Fibroblast of the aortic adventitia (primary cell): ENCODE data around the gene MRPL40. TPM values are rescaled to one million over a fixed set of nuclear protein-coding genes. Genes with fewer than 3 reads are reported as not detected.

Experiments
- DNase-seq: peaks from one replicate; pipeline ENCODE4 v3.0.0-alpha.2; 2010; ENCODE audit warnings: low read depth
- H3K4me3 ChIP-seq: 2 replicates; pipeline ENCODE4 v1.5.1; 2011; ENCODE audit warnings: low read depth, mild to moderate bottlenecking, control low read depth, low read length, moderate library complexity
- total RNA-seq: library from RNA; depleted of rRNA; stranded (reverse); fragments of >200 nt; gene quantifications from 2 replicates; pipeline ENCODE4 v1.2.3, GENCODE V29; 2012; ENCODE audit warnings: low replicate concordance
- TF ChIP-seq, protein P1 (sequence below): IDR thresholded peaks from 2 replicates; pipeline ENCODE4 v1.5.1; 2011; ENCODE audit warnings: mild to moderate bottlenecking, low read length, control low read depth, inconsistent platforms; ENCODE audit not compliant: insufficient read depth

MRPL40 gene
- total RNA-seq, 1 donor = 41.8 TPM

- DNase-seq = no peak
These were observed 26.7 kb upstream of the MRPL40 start for GRCh38 chr22:19405652-19406051.

DNA sequence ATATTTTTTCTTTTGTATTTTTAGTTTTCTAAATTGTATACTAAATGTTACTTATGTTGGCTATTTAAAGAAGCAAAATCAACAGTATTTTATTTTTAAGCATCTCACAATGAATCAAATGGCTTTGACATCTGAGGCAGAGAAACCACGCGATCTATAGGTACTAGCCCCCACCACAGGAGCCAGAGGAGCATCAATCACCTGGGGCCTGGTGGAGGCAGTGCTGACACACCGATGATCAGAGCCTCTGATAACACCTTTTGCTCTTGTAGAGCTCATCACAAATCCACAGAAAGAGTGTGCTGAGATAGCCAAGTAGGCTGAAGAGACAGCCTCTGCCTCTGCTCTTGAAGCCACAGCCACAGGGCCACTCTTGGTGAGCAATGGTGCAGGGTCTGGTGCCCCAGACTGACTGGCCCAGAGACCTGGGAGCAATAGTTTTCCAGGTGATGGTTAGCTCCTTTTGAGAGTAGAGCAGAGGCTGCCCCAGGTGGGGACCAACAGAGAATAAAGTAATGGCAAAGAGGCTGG is 26.0 kb upstream of the MRPL40 start:
- no peak for DNase-seq
- TF ChIP-seq, protein P1, sequence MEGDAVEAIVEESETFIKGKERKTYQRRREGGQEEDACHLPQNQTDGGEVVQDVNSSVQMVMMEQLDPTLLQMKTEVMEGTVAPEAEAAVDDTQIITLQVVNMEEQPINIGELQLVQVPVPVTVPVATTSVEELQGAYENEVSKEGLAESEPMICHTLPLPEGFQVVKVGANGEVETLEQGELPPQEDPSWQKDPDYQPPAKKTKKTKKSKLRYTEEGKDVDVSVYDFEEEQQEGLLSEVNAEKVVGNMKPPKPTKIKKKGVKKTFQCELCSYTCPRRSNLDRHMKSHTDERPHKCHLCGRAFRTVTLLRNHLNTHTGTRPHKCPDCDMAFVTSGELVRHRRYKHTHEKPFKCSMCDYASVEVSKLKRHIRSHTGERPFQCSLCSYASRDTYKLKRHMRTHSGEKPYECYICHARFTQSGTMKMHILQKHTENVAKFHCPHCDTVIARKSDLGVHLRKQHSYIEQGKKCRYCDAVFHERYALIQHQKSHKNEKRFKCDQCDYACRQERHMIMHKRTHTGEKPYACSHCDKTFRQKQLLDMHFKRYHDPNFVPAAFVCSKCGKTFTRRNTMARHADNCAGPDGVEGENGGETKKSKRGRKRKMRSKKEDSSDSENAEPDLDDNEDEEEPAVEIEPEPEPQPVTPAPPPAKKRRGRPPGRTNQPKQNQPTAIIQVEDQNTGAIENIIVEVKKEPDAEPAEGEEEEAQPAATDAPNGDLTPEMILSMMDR = no peak
- no peak overlapping the region for H3K4me3 ChIP-seq

More at GRCh38 chr22:19405652-19406051, 26.7 kb upstream of the MRPL40 start:
- TF ChIP-seq, protein P1 = no peak
- no peak overlapping the region for H3K4me3 ChIP-seq

DNA sequence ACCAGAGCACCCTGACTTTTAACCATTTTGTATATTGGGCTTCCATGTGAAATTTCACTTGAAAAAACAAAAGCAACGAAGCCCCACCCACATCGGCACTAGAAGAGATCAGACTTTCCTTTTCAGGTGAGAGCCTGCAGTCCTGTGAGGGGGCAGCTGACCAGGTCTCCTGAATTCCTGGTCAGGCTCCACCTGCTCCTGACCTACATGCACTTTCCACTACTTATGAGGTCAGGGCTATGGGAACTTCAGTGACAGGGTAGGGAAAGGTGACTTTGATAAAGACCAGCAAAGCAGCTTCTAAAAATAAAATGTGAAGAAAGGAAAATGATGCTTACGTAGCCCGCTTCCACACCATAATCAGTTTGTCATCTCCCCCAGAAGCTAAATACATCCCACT is 25.5 kb upstream of the MRPL40 start:
- TF ChIP-seq, protein P1 = no peak
- no peak for DNase-seq
- no peak overlapping the region for H3K4me3 ChIP-seq

DNA sequence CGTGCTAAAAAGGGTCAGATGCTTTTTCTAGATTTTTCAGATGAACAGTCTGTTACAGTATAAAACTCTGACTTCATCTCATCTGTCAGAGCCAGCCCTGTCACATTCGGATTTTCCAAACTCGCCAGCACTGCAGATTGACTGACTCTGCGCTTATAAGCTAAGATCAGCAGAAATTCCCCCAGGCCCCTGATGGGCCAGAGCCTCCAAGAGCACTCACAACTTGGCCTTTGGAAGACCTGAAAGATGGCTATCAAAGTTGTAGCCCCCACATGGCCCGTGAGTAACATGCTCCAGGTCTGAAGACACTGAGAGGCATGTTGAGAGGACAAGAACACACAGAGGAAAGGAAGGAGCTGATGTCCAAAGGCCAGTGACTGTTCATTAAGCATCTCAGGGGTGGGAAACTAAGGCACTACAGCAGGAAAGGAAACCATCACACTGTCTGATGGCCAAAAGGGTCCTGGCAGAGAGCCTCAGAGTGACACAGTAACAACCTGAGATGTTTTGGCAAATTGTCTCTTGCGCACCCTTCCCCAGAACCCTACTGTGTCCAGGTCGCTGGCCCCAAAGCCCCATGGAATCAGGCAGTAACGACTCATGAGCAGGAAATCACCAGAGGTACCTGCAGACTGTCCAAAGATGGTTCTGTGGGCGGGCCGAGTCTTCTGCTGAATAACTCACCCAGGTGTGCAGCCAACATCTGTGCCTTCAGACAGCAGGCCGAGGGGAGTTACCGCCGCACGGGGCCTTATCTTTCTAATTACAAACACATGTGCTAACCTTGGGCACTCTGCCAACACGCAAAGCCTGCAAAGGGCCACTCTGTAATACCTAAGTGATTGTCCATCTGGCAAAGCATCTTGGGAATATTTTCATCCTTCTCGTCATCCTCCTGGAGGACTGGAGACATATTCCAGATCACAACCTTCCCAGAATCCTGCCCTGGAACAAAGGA is 24.4 kb upstream of the MRPL40 start:
- H3K4me3 ChIP-seq = no peak overlapping the region
- TF ChIP-seq, protein P1 = no peak
- peak; percentile 76 for DNase-seq

- TF ChIP-seq, protein P1 = no peak
- no peak for DNase-seq
- H3K4me3 ChIP-seq = no peak overlapping the region
These were observed 21.2 kb upstream of the MRPL40 start for GRCh38 chr22:19410941-19411689.

DNA sequence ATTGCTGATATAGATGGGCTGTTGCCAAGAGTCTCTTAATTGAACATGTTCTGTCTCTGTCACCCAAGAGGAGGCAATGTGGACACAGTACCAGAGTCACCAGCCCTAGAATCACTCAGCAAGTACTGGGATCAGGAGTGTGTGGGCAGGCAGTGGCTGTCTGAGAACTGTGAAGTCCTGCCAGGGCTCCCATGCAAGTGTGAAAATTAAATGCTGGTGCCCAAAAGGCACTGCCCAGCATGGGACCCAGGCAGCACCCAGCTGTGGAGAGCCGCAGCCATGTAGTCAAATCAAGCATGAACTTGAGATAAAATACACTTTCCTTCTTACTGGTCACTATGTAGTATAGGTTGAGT is 20.7 kb upstream of the MRPL40 start:
- no peak for DNase-seq
- TF ChIP-seq, protein P1 = no peak
- H3K4me3 ChIP-seq = no peak overlapping the region
